HCT116 (cell line): ENCODE data around the gene APLP1. TPM values are rescaled to one million over a fixed set of nuclear protein-coding genes. Genes with fewer than 3 reads are reported as not detected.

Experiments used
- ATAC-seq: fragments of 200-7000 bp; cut with Tn5 transposase; 2 replicates; pipeline ENCODE4 v1.9.1; 2020; ENCODE audit warnings: mild to moderate bottlenecking, moderate library complexity
- BruUV-seq: library from RNA; stranded (reverse); fragments of 400-500 nt; replicated peaks from 2 replicates; lab custom pipeline; 2021; lab: Mats Ljungman, UMichigan
- CTCF ChIA-PET: fragments of 300-600 bp; sonication (Branson Sonifier 250); formaldehyde crosslinking; loops from one replicate; lab custom pipeline; 2021; ENCODE audit warnings: antibody characterized with exemption; lab: Charles Lee
- POLR2A ChIA-PET: fragments of 300-600, 350-600 bp; sonication (Branson Sonifier 250); formaldehyde crosslinking; loops from one replicate; lab custom pipeline; 2021; ENCODE audit warnings: antibody characterized with exemption; lab: Charles Lee
- RAD21 ChIA-PET, 2 experiments: fragments of 300-600 bp; sonication (Branson Sonifier 250); formaldehyde crosslinking; loops; one replicate each; lab custom pipeline; 2023; ENCODE audit warnings: low total read pairs in 2 of 2; ENCODE audit not compliant: uncharacterized antibody in 2 of 2, unreplicated experiment in 2 of 2, low non-redundant PET in 1 of 2; lab: Charles Lee
- DNase-seq: peaks from one replicate; pipeline ENCODE4 v3.0.0-alpha.2; 2010; ENCODE audit warnings: low read depth, low spot score
- H2AFZ ChIP-seq: fragments of 200-600 bp; shearing (Covaris generic), sonication (generic); 2 replicates; pipeline ENCODE4 v1.6.1; 2017; ENCODE audit warnings: low read depth, mixed run types, mixed read lengths, antibody characterized with exemption, low read length; ENCODE audit not compliant: poor library complexity, severe bottlenecking
- H3K27ac ChIP-seq: 2 replicates; pipeline ENCODE4 v1.5.1; 2012; ENCODE audit warnings: low read depth, low read length
- H3K27me3 ChIP-seq: fragments of 200-600 bp; sonication (generic); 2 replicates; pipeline ENCODE4 v1.6.1; 2016; ENCODE audit warnings: mixed run types, low read length, mixed read lengths; ENCODE audit not compliant: insufficient read depth
- H3K36me3 ChIP-seq, 2 experiments: fragments of 200-500 bp in 1 of 2; fragments of 200-600 bp in 1 of 2; sonication (Bioruptor generic) in 1 of 2; sonication (generic) in 1 of 2; 2 replicates each; pipeline versions ENCODE4 v1.5.1 to v1.6.1; 2014 to 2016; ENCODE audit warnings: low read length in 2 of 2, inconsistent platforms in 1 of 2, mixed read lengths in 1 of 2, mixed run types in 1 of 2; ENCODE audit not compliant: insufficient read depth in 2 of 2, control insufficient read depth in 1 of 2
- H3K4me1 ChIP-seq, 2 experiments: fragments of 200-600 bp in 1 of 2; sonication (generic) in 1 of 2; 2 replicates each; pipeline versions ENCODE4 v1.5.1 to v1.6.1; 2012 to 2017; ENCODE audit warnings: low read length in 2 of 2, inconsistent platforms in 1 of 2, mild to moderate bottlenecking in 1 of 2, mixed read lengths in 1 of 2, mixed run types in 1 of 2, moderate library complexity in 1 of 2; ENCODE audit not compliant: insufficient read depth in 2 of 2, control insufficient read depth in 1 of 2
- H3K4me2 ChIP-seq: fragments of 200-600 bp; sonication (generic); 2 replicates; pipeline ENCODE4 v1.6.1; 2017; ENCODE audit warnings: mixed run types, low read length, mixed read lengths
- H3K4me3 ChIP-seq, 2 experiments: fragments of 200-600 bp in 1 of 2; sonication (generic) in 1 of 2; replicated peaks in 1 of 2; 2 replicates each; pipeline ENCODE4 v1.5.1; 2011 to 2016; ENCODE audit warnings: low read length in 2 of 2, control low read depth in 1 of 2, low read depth in 1 of 2, mild to moderate bottlenecking in 1 of 2, mixed read lengths in 1 of 2, mixed run types in 1 of 2
- H3K79me2 ChIP-seq: fragments of 200-600 bp; sonication (generic); 2 replicates; pipeline ENCODE4 v1.6.1; 2017; ENCODE audit warnings: mild to moderate bottlenecking, mixed run types, low read length, moderate library complexity, mixed read lengths; ENCODE audit not compliant: insufficient read depth
- H3K9ac ChIP-seq: fragments of 200-600 bp; sonication (generic); 2 replicates; pipeline ENCODE4 v1.6.1; 2016; ENCODE audit warnings: low read length, mixed read lengths
- H3K9me2 ChIP-seq: fragments of 200-600 bp; sonication (generic), shearing (Covaris generic); 2 replicates; pipeline ENCODE4 v1.6.1; 2017; ENCODE audit warnings: mixed run types, mild to moderate bottlenecking, moderate library complexity; ENCODE audit not compliant: insufficient read depth
- H3K9me3 ChIP-seq, 2 experiments: fragments of 200-500 bp in 1 of 2; fragments of 200-600 bp in 1 of 2; sonication (Bioruptor generic) in 1 of 2; sonication (generic) in 1 of 2; 2 replicates each; pipeline ENCODE4 v1.6.1; 2014 to 2017; ENCODE audit warnings: low read length in 2 of 2, mixed read lengths in 2 of 2, inconsistent platforms in 1 of 2, low read depth in 1 of 2, mild to moderate bottlenecking in 1 of 2, mixed run types in 1 of 2, moderate library complexity in 1 of 2; ENCODE audit not compliant: control insufficient read depth in 1 of 2, insufficient read depth in 1 of 2
- H4K20me1 ChIP-seq: fragments of 200-600 bp; sonication (generic), shearing (Covaris generic); 2 replicates; pipeline ENCODE4 v1.6.1; 2017; ENCODE audit warnings: mixed run types, mild to moderate bottlenecking, moderate library complexity; ENCODE audit not compliant: insufficient read depth
- EGR1 ChIP-seq: IDR thresholded peaks from 2 replicates; pipeline ENCODE4 v1.6.1; 2012; ENCODE audit warnings: low read depth
- FOSL1 ChIP-seq: IDR thresholded peaks from 2 replicates; pipeline ENCODE4 v1.6.1; 2012; ENCODE audit warnings: low read depth
- MAX ChIP-seq: IDR thresholded peaks from 2 replicates; pipeline ENCODE4 v1.6.1; 2012
- POLR2A ChIP-seq: IDR thresholded peaks from 2 replicates; pipeline ENCODE4 v1.7.0; 2011; ENCODE audit warnings: borderline replicate concordance; ENCODE audit not compliant: insufficient read depth, insufficient read length; ENCODE audit errors: extremely low read depth
- POLR2AphosphoS5 ChIP-seq: IDR thresholded peaks from 2 replicates; pipeline ENCODE4 v1.6.1; 2011; ENCODE audit warnings: mild to moderate bottlenecking, low read depth, low read length, moderate library complexity
- SP1 ChIP-seq: IDR thresholded peaks from 2 replicates; pipeline ENCODE4 v1.6.1; 2012; ENCODE audit warnings: low read depth
- TCF7L2 ChIP-seq: IDR thresholded peaks from 2 replicates; pipeline ENCODE4 v1.7.0; 2011; ENCODE audit warnings: borderline replicate concordance, inconsistent platforms; ENCODE audit not compliant: insufficient read depth, insufficient read length; ENCODE audit errors: extremely low read depth
- ZFX ChIP-seq: fragments of 450-650 bp; IDR thresholded peaks from 2 replicates; pipeline ENCODE4 v1.6.1; 2017
- intact Hi-C: fragments of 100-400 bp; cut with micrococcal nuclease; formaldehyde crosslinking; loops from 2 replicates; pipeline ENCODE4 v1.10.0; 2022
- total RNA-seq: library from RNA; stranded (reverse); gene quantifications from one replicate; pipeline ENCODE4 v1.2.1, GENCODE V29; 2021; ENCODE audit not compliant: unreplicated experiment
- TF ChIP-seq, protein P1 (sequence below): IDR thresholded peaks from 2 replicates; pipeline ENCODE4 v1.6.1; 2011; ENCODE audit warnings: mild to moderate bottlenecking, low read length, moderate library complexity; ENCODE audit not compliant: insufficient replicate concordance; ENCODE audit errors: extremely low read depth

The APLP1 gene
- total RNA-seq, 1 experiment from 2014 or later: 41.2 TPM

DNA sequence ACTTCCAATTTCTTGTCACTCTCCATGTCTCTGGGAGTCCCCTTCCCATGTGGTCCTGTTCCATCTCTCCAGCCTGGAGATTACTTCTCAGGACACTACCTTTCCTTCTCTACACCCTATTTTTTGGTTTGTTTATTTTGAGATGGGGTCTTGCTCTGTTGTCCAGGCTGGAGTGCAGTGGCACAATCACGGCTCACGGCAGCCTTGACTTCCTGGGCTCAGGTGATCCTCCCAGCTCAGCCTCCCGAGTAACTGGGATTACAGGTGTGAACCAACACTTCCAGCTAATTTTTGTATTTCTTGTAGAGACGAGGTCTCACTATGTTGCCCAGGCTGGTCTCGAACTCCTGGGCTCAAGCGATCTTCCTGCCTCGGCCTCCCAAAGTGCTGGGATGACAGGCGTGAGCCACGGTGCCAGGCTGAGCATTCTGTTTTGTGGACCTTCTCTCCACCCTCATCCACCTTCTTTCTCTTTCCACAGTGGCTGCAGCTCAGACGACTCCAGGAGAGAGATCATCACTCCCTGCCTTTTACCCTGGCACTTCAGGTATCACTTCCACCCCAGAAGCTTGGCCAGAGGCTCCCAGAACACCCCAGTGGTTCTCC is 34.6 kb downstream of the APLP1 start (continued):
- TF ChIP-seq, protein P1, sequence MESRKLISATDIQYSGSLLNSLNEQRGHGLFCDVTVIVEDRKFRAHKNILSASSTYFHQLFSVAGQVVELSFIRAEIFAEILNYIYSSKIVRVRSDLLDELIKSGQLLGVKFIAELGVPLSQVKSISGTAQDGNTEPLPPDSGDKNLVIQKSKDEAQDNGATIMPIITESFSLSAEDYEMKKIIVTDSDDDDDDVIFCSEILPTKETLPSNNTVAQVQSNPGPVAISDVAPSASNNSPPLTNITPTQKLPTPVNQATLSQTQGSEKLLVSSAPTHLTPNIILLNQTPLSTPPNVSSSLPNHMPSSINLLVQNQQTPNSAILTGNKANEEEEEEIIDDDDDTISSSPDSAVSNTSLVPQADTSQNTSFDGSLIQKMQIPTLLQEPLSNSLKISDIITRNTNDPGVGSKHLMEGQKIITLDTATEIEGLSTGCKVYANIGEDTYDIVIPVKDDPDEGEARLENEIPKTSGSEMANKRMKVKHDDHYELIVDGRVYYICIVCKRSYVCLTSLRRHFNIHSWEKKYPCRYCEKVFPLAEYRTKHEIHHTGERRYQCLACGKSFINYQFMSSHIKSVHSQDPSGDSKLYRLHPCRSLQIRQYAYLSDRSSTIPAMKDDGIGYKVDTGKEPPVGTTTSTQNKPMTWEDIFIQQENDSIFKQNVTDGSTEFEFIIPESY: no peak
- no peak for TF ChIP-seq POLR2A
- TF ChIP-seq TCF7L2: no peak

GRCh38 chr19:35903550-35904179 is 35.3 kb downstream of the APLP1 start:
- H3K9ac ChIP-seq: peak overlapping the region; percentile 59
- peaks cover 18 to 53% of the 10 kb centered on the region in 2 experiments for H3K4me1 ChIP-seq
- peak overlapping the region; percentile 41 to 53 for H3K4me3 ChIP-seq
- H2AFZ ChIP-seq: no peak overlapping the region
- TF ChIP-seq MAX (peak; percentile 92), EGR1 (peak; percentile 98), ZFX (no peak), FOSL1 (no peak), SP1 (peak; percentile 59), POLR2A (peak; percentile 60), POLR2AphosphoS5 (peak; percentile 72)
- ChIA-PET RAD21 (no interaction called here), CTCF (interaction anchor here (1.6 kb wide), 1 partner anchor 27 kb away, joined by 4 read pairs; no protein-coding TSS in a partner anchor), POLR2A (no interaction called here)
- H3K9me3 ChIP-seq: no peaks in the 10 kb centered on the region
- peak overlapping the region; percentile 89 for H3K4me2 ChIP-seq
- no peaks in the 10 kb centered on the region for H3K27me3 ChIP-seq
- H3K27ac ChIP-seq: peak overlapping the region; percentile 60; the same call in 1 of the 2 replicates
- intact Hi-C loops: no loop called here
- no TSS peak for BruUV-seq
- H3K36me3 ChIP-seq: no peaks in the 10 kb centered on the region
- ATAC-seq (peak; percentile 60), DNase-seq (no peak)
- H4K20me1 ChIP-seq: no peaks in the 10 kb centered on the region
- H3K79me2 ChIP-seq: peaks cover 16% of the 10 kb centered on the region
- no peaks in the 10 kb centered on the region for H3K9me2 ChIP-seq
